GM19455 (cell line): ENCODE results near the gene DNAJC6.
"Not testable (repeated sequence)": the region's sequence is repeated elsewhere in the genome, so short reads cannot be mapped to it uniquely, and the experiment has no call there.

Experiments used
- ATAC-seq: cut with Tn5 transposase; IDR thresholded peaks from one replicate; pipeline ENCODE4 v1.9.1; 2021; ENCODE audit not compliant: unreplicated experiment

Gene DNAJC6

GRCh38 chr1:65425006-65425405 lies 115.7 kb downstream of the DNAJC6 start:
- ATAC-seq: no peak

- no peak for ATAC-seq
Observed at GRCh38 chr1:65425697-65426096, 116.4 kb downstream of the DNAJC6 start.

- ATAC-seq: no peak
Observed at GRCh38 chr1:65429078-65429477, 119.7 kb downstream of the DNAJC6 start.

GRCh38 chr1:65429806-65430205 lies 120.5 kb downstream of the DNAJC6 start:
- no peak for ATAC-seq

- no peak for ATAC-seq
Observed at GRCh38 chr1:65431111-65431705, 121.9 kb downstream of the DNAJC6 start.

DNA sequence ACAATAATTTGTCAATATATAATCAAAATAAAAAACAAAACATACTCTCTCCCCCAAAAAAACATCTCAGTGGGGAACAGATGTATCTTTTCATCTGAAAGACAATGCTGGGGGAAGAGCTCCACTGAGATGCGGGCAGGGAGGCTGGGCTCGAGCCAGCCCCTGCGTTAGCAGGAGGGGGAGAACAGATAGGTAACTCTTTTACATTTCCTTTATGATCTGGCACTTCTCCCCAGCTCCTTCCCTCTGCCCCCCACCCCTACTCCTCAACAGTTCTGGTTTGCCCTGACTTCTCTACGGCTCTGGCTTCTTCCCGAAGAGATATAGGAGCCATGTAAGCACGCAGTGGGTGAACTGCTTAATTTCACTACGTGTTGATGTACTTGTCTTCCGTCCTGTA lies 123.6 kb downstream of the DNAJC6 start:
- no peak for ATAC-seq

DNA sequence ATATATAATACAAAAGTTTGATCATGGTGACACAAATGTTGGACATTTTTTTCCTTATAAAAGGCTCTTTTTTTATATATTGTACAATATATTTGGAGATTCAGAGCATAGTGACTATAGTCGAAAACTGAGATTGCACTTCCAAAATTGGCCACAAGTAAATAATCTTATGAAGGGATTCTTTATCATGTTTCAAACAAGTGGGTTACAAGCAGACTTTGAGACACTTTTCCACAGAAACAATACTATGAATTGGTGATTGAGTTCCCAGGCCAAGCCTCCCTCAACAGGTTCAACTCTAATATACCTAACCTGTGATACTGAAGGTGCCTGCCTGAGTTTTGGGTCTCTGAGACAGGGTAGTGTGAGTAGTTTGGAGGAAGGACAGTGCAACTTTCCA lies 124.9 kb downstream of the DNAJC6 start:
- ATAC-seq: no peak

GRCh38 chr1:65434760-65435159 lies 125.4 kb downstream of the DNAJC6 start:
- no peak for ATAC-seq

DNA sequence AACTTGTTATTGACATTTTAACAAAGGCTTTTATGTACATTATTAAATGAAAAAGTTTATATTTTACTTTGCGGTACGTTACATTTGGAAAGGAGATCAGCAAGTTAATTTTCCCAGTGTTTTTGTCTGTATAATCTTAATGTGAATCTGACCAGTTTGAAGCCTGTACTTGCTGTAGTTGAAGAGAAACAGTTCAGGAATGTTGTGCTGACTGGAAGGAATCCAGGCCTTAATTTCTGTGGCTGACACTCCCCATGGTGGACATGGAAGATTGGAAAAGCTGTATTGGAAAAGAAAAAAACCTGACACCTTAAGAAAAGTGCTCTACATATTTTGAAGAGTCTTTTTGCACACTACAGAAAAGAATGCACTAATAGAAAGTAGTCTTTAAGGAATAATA lies 126.6 kb downstream of the DNAJC6 start:
- no peak for ATAC-seq

- ATAC-seq: no peak
Observed at GRCh38 chr1:65437616-65438015, 128.3 kb downstream of the DNAJC6 start.

GRCh38 chr1:65440322-65440900 lies 131.1 kb downstream of the DNAJC6 start:
- ATAC-seq: no peak

- ATAC-seq: no peak
Observed at GRCh38 chr1:65440915-65441314, 131.6 kb downstream of the DNAJC6 start.

DNA sequence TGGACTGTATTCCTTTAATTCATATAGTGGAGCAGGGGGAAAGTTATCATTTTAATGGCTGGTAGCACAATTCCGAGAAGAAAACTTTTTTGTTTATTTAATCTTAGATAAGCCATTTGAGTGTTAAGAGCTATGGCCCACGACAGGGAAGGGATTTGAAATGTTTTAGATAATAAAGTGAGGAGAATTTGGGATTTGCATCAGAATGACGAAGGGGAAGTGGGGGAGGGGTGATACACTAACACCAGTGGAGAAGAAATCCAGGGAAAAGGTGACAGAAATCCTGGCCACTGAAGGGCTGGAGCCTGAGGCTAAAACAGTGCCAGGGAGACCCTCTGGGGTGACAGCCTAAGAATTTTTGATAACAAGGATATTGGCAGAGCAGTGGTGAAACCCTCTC lies 132.1 kb downstream of the DNAJC6 start:
- no peak for ATAC-seq

GRCh38 chr1:65442442-65442841 lies 133.1 kb downstream of the DNAJC6 start:
- ATAC-seq: no peak

DNA sequence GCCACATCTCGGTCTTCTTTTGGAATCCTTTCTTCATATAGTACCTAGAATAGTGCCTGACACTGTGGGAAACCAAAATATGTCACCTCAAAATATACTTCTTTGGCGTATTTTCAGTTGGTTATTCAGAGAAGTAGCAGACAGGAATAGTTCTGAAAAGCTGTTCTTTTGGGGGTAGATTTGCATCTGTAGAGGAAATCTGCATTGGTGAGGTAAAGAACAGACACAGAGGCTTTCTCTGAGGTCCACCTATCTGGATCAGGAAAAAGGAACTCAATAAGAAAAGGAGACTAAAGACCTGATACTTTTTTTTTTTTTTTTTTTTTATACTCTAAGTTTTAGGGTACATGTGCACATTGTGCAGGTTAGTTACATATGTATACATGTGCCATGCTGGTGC lies 134.3 kb downstream of the DNAJC6 start:
- no peak for ATAC-seq

DNA sequence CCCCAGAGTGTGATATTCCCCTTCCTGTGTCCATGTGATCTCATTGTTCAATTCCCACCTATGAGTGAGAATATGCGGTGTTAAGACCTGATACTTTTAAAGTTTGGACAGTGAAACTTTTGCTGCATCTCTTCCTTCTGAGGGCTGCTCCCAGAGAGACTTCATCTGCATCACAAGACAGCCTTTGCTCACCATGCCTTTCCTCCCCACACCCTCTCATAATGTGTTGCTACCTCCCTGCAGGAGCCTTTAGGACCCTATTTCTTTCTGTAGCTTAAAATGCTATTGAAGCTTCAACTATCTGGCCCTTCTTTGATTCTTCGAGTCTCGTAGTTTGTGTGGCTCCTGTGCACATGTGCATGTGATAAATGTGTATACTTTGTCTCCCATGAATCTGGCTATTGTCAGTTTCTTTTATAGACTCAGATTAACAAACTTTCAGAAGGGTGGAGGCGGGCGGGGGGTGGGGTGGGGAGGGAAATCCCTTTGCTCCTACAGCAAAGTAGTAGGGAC lies 134.8 kb downstream of the DNAJC6 start:
- ATAC-seq: no peak

- no peak for ATAC-seq
Observed at GRCh38 chr1:65445837-65446236, 136.5 kb downstream of the DNAJC6 start.

- no peak for ATAC-seq
Observed at GRCh38 chr1:65449214-65449823, 140.0 kb downstream of the DNAJC6 start.

DNA sequence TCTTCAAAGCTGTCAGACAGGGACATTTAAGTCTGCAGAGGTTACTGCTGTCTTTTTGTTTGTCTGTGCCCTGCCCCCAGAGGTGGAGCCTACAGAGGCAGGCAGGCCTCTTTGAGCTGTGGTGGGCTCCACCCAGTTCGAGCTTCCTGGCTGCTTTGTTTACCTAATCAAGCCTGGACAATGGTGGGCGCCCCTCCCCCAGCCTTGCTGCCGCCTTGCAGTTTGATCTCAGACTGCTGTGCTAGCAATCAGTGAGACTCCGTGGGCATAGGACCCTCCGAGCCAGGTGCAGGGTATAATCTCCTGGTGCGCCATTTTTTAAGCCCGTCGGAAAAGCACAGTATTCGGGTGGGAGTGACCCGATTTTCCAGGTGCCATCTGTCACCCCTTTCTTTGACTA lies 146.3 kb downstream of the DNAJC6 start:
- not testable (repeated sequence) for ATAC-seq

GRCh38 chr1:65456481-65456880 lies 147.1 kb downstream of the DNAJC6 start:
- ATAC-seq: no peak

DNA sequence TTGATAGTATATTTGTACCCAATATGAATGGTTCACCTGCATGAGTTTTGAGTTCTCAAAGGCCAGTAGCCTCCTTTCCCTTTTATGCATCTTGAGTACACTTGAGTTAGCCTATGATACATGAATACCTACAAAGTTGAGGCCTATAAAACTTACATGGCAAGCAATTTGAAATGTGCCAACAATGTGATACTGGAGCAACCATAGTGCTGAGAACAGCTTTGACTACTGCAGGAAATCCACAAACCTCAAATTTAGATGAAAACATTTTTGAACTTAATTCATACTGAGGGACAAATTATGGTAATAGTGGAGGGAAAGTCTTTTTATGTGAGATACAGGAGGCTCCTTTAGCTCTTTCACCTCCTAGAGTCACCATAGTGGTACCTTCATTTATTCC lies 148.5 kb downstream of the DNAJC6 start:
- no peak for ATAC-seq

- no peak for ATAC-seq
Observed at GRCh38 chr1:65458730-65459396, 149.5 kb downstream of the DNAJC6 start.
